WTC11 (cell line): Measurements from ENCODE around the gene NSMCE3.

Experiments used
- CREM ChIP-seq: sonication (generic); formaldehyde crosslinking; IDR thresholded peaks from 2 replicates; pipeline ENCODE4 v1.8.1; 2022; ENCODE audit warnings: mild to moderate bottlenecking, missing genetic modification reagents, moderate library complexity
- CTCF ChIP-seq: fragments of 200-600 bp; IDR thresholded peaks from 2 replicates; pipeline ENCODE4 v1.8.0; 2022; ENCODE audit warnings: antibody characterized with exemption
- E2F4 ChIP-seq: sonication (generic); formaldehyde crosslinking; IDR thresholded peaks from 2 replicates; pipeline ENCODE4 v1.8.1; 2022; ENCODE audit warnings: low read depth, mild to moderate bottlenecking, moderate library complexity, missing genetic modification reagents, borderline replicate concordance
- FOXJ3 ChIP-seq: sonication (generic); formaldehyde crosslinking; IDR thresholded peaks from 2 replicates; pipeline ENCODE4 v1.9.0; 2021; ENCODE audit warnings: missing genetic modification reagents, mild to moderate bottlenecking, borderline replicate concordance
- HMGXB4 ChIP-seq: sonication (generic); formaldehyde crosslinking; IDR thresholded peaks from 2 replicates; pipeline ENCODE4 v1.8.1; 2023; ENCODE audit warnings: mild to moderate bottlenecking, moderate library complexity, missing genetic modification reagents
- JUN ChIP-seq: sonication (generic); formaldehyde crosslinking; IDR thresholded peaks from 2 replicates; pipeline ENCODE4 v1.8.0; 2023; ENCODE audit warnings: mild to moderate bottlenecking, missing genetic modification reagents
- KAT7 ChIP-seq: sonication (generic); formaldehyde crosslinking; IDR thresholded peaks from 2 replicates; pipeline ENCODE4 v1.8.1; 2023; ENCODE audit warnings: missing genetic modification reagents, mild to moderate bottlenecking, borderline replicate concordance
- NR2C2 ChIP-seq: sonication (generic); formaldehyde crosslinking; IDR thresholded peaks from 2 replicates; pipeline ENCODE4 v1.8.0; 2022; ENCODE audit warnings: mild to moderate bottlenecking, missing genetic modification reagents
- NR3C1 ChIP-seq: sonication (generic); formaldehyde crosslinking; conservative IDR thresholded peaks from 2 replicates; pipeline ENCODE4 v1.8.1; 2023; ENCODE audit warnings: low read depth, mild to moderate bottlenecking, missing genetic modification reagents
- ZNF121 ChIP-seq: sonication (generic); formaldehyde crosslinking; IDR thresholded peaks from 2 replicates; pipeline ENCODE4 v1.8.0; 2023; ENCODE audit warnings: missing genetic modification reagents
- TF ChIP-seq, protein P1 (sequence below): fragments of 250-450 bp; sonication (Bioruptor Pico); conservative IDR thresholded peaks from 2 replicates; pipeline ENCODE4 v1.9.0; 2021; ENCODE audit warnings: mild to moderate bottlenecking
- TF ChIP-seq, protein P2 (sequence below): sonication (generic); formaldehyde crosslinking; conservative IDR thresholded peaks from 2 replicates; pipeline ENCODE4 v1.8.1; 2022; ENCODE audit warnings: mild to moderate bottlenecking, missing genetic modification reagents

GRCh38 chr15:29309139-29309538, 39.5 kb upstream of the NSMCE3 start:
- TF ChIP-seq NR2C2 (CRISPR knock-in tag): no peak
- no peak for TF ChIP-seq CTCF
- no peak for TF ChIP-seq HMGXB4
- TF ChIP-seq CREM (CRISPR knock-in tag): no peak
- TF ChIP-seq, protein P1, sequence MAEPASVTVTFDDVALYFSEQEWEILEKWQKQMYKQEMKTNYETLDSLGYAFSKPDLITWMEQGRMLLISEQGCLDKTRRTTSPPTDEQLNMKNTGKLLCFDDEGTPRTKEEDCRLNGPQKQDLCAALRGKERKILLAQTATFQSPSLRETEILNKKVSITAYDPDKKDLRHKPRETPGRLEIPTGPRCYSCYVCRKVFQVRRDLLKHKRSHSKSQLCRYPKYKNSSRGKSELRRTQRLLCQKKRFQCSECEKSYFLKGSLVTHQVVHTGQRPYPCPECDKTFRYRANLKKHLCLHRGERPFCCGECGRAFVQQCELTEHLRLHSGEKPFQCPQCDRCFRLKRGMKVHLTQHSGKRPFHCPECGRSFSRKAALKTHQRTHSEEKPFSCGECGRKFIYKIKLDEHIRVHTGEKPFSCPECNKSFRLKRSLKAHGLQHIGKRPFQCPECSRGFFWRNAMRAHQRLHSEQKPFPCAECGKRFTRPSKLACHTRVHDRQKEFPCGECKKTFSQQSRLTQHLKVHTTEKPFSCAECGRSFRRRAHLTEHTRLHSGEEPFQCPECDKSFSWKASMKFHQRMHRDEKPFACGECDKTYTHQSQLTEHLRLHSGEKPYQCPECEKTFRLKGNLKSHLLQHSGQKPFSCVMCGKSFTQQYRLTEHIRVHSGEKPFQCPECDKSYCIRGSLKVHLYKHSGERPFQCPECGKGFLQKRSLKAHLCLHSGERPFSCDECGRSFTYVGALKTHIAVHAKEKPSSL (CRISPR knock-in tag): no peak
- TF ChIP-seq ZNF121 (CRISPR knock-in tag): no peak
- no peak for TF ChIP-seq KAT7 (CRISPR knock-in tag)
- TF ChIP-seq JUN (CRISPR knock-in tag): no peak
- TF ChIP-seq NR3C1 (CRISPR knock-in tag): no peak
- TF ChIP-seq E2F4 (CRISPR knock-in tag): no peak
- TF ChIP-seq, protein P2, sequence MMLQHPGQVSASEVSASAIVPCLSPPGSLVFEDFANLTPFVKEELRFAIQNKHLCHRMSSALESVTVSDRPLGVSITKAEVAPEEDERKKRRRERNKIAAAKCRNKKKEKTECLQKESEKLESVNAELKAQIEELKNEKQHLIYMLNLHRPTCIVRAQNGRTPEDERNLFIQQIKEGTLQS (CRISPR knock-in tag): no peak
- no peak for TF ChIP-seq FOXJ3
